ENCODE data around the gene BCO2. TPM values are rescaled to one million over a fixed set of nuclear protein-coding genes. Genes with fewer than 3 reads are reported as not detected.

The BCO2 gene
- total RNA-seq, 4 donors from 2014 or later, result 1.2 to 28.2 (median 2.7) TPM

GRCh38 chr11:112227471-112227870, 52.2 kb downstream of the BCO2 start:
- no peaks in the 10 kb centered on the region for H3K9me3 ChIP-seq
- TF ChIP-seq CTCF (IDR thresholded peaks at IDR 0.05), result no peak
- TF ChIP-seq EP300 (IDR thresholded peaks at IDR 0.05), result no peak
- no peak for TF ChIP-seq POLR2AphosphoS5 (IDR thresholded peaks at IDR 0.05)
- TF ChIP-seq POLR2A (IDR thresholded peaks at IDR 0.05), result no peak
- 54% methylated on average over 4 of the region's 4 CpGs for WGBS
- no peak for DNase-seq (ENCODE audit: low spot score in 2 of 2)
- H3K36me3 ChIP-seq, result peaks cover 19% of the 10 kb centered on the region
- no peaks in the 10 kb centered on the region for H3K27me3 ChIP-seq
- peaks cover 22% of the 10 kb centered on the region for H3K4me1 ChIP-seq
- peak overlapping the region; percentile 80 for H3K4me3 ChIP-seq
- H3K27ac ChIP-seq, result peak overlapping the region; percentile 94

- no peak overlapping the region for H3K27ac ChIP-seq
- no peak for DNase-seq (ENCODE audit: low spot score in 2 of 2)
- no peak for TF ChIP-seq POLR2AphosphoS5 (IDR thresholded peaks at IDR 0.05)
- TF ChIP-seq EP300 (IDR thresholded peaks at IDR 0.05), result no peak
- TF ChIP-seq CTCF (IDR thresholded peaks at IDR 0.05), result no peak
- TF ChIP-seq POLR2A (IDR thresholded peaks at IDR 0.05), result no peak
- no peak overlapping the region for H3K4me3 ChIP-seq
- 87% methylated on average over 2 of the region's 2 CpGs for WGBS
- no peaks in the 10 kb centered on the region for H3K9me3 ChIP-seq
- peaks cover 28% of the 10 kb centered on the region for H3K36me3 ChIP-seq
- no peaks in the 10 kb centered on the region for H3K27me3 ChIP-seq
- H3K4me1 ChIP-seq, result peaks cover 18% of the 10 kb centered on the region
Observed at GRCh38 chr11:112228706-112229105, 53.4 kb downstream of the BCO2 start.

- peaks cover 18% of the 10 kb centered on the region for H3K4me1 ChIP-seq
- 92% methylated on average over 7 of the region's 7 CpGs for WGBS
Observed at GRCh38 chr11:112229159-112229558, 53.8 kb downstream of the BCO2 start.

GRCh38 chr11:112229746-112230433, 54.6 kb downstream of the BCO2 start:
- no peak overlapping the region for H3K27ac ChIP-seq
- WGBS, result 45% methylated on average over 3 of the region's 3 CpGs
- H3K9me3 ChIP-seq, result no peaks in the 10 kb centered on the region
- H3K27me3 ChIP-seq, result no peaks in the 10 kb centered on the region
- TF ChIP-seq POLR2A (IDR thresholded peaks at IDR 0.05) (no peak), CTCF (IDR thresholded peaks at IDR 0.05) (no peak), POLR2AphosphoS5 (IDR thresholded peaks at IDR 0.05) (no peak), EP300 (IDR thresholded peaks at IDR 0.05) (no peak)
- H3K4me1 ChIP-seq, result peaks cover 18% of the 10 kb centered on the region
- no peak for DNase-seq (ENCODE audit: low spot score in 2 of 2)
- peaks cover 34% of the 10 kb centered on the region for H3K36me3 ChIP-seq
- H3K4me3 ChIP-seq, result no peak overlapping the region

More at GRCh38 chr11:112229159-112229558, 53.8 kb downstream of the BCO2 start:
- Histone ChIP-seq H3K27ac (no peak overlapping the region), H3K4me3 (no peak overlapping the region), H3K36me3 (peaks cover 32% of the 10 kb centered on the region), H3K27me3 (no peaks in the 10 kb centered on the region), H3K9me3 (no peaks in the 10 kb centered on the region)
- no peak for TF ChIP-seq POLR2AphosphoS5 (IDR thresholded peaks at IDR 0.05)
- TF ChIP-seq EP300 (IDR thresholded peaks at IDR 0.05), result no peak
- TF ChIP-seq CTCF (IDR thresholded peaks at IDR 0.05), result no peak
- TF ChIP-seq POLR2A (IDR thresholded peaks at IDR 0.05), result no peak
- no peak for DNase-seq (ENCODE audit: low spot score in 2 of 2)

GRCh38 chr11:112231952-112232351, 56.6 kb downstream of the BCO2 start:
- H3K4me3 ChIP-seq, result no peak overlapping the region
- no peak for TF ChIP-seq POLR2AphosphoS5 (IDR thresholded peaks at IDR 0.05)
- TF ChIP-seq POLR2A (IDR thresholded peaks at IDR 0.05), result no peak
- TF ChIP-seq CTCF (IDR thresholded peaks at IDR 0.05), result no peak
- no peak for TF ChIP-seq EP300 (IDR thresholded peaks at IDR 0.05)
- peaks cover 14% of the 10 kb centered on the region for H3K4me1 ChIP-seq
- no peak for DNase-seq (ENCODE audit: low spot score in 2 of 2)
- H3K9me3 ChIP-seq, result no peaks in the 10 kb centered on the region
- 76% methylated on average over 2 of the region's 2 CpGs for WGBS
- H3K27ac ChIP-seq, result no peak overlapping the region
- no peaks in the 10 kb centered on the region for H3K27me3 ChIP-seq
- peaks cover 55% of the 10 kb centered on the region for H3K36me3 ChIP-seq
